H1 (cell line): Measurements from ENCODE around the gene DPP3. TPM values are rescaled to one million over a fixed set of nuclear protein-coding genes. Genes with fewer than 3 reads are reported as not detected.

ENCODE experiments used
- CTCF ChIA-PET: fragments of 300-600 bp; sonication (Branson Sonifier 250); formaldehyde crosslinking; loops from one replicate; lab custom pipeline; 2021; ENCODE audit not compliant: partially characterized antibody; lab: Charles Lee
- POLR2A ChIA-PET: fragments of 300-600 bp; sonication (Branson Sonifier 250); formaldehyde crosslinking; loops from one replicate; lab custom pipeline; 2021; ENCODE audit warnings: inconsistent platforms; ENCODE audit not compliant: partially characterized antibody; lab: Charles Lee
- DNase-seq, 2 experiments: peaks; one replicate each; pipeline versions ENCODE4 v3.0.0 to v3.0.0-alpha.2; 2010 to 2022; ENCODE audit warnings: low spot score in 2 of 2, low read depth in 1 of 2, mixed read lengths in 1 of 2
- FAIRE-seq: peaks from 2 replicates; lab custom pipeline; 2011; peaks lifted over from hg19 to GRCh38; lab: Jason Lieb, UNC
- H2AFZ ChIP-seq: 2 replicates; pipeline ENCODE4 v1.8.1; 2012; ENCODE audit warnings: low read length, inconsistent platforms
- H2AK5ac ChIP-seq: 2 replicates; pipeline ENCODE4 v1.6.1; 2013; ENCODE audit warnings: low read depth, low read length
- H2BK120ac ChIP-seq: replicated peaks from 2 replicates; pipeline ENCODE3; 2013; ENCODE audit warnings: low read depth, low read length, inconsistent platforms
- H2BK12ac ChIP-seq: 2 replicates; pipeline ENCODE4 v1.6.1; 2013; ENCODE audit warnings: low read depth, low read length
- H2BK15ac ChIP-seq: 2 replicates; pipeline ENCODE4 v1.6.1; 2013; ENCODE audit warnings: low read length
- H2BK20ac ChIP-seq: 2 replicates; pipeline ENCODE4 v1.6.1; 2013; ENCODE audit warnings: low read length
- H2BK5ac ChIP-seq: 2 replicates; pipeline ENCODE4 v1.6.1; 2013; ENCODE audit warnings: low read depth, low read length
- H3K14ac ChIP-seq: 2 replicates; pipeline ENCODE4 v1.6.1; 2013; ENCODE audit warnings: inconsistent platforms; ENCODE audit not compliant: insufficient read length
- H3K18ac ChIP-seq: 2 replicates; pipeline ENCODE4 v1.6.1; 2013; ENCODE audit warnings: low read length; ENCODE audit errors: extremely low read depth
- H3K23ac ChIP-seq: 2 replicates; pipeline ENCODE4 v1.6.1; 2013; ENCODE audit warnings: inconsistent platforms; ENCODE audit not compliant: insufficient read length
- H3K23me2 ChIP-seq: 2 replicates; pipeline ENCODE4 v1.6.1; 2013; ENCODE audit warnings: low read depth, low read length
- H3K27ac ChIP-seq: 2 replicates; pipeline ENCODE4 v1.6.1; 2011; ENCODE audit warnings: low read depth, low read length, inconsistent platforms
- H3K27me3 ChIP-seq, 4 experiments: replicated peaks in 1 of 4; 1 replicate in 1 of 4; 2 replicates in 3 of 4; pipeline versions ENCODE4 v1.6.1 to v1.8.1; 2011 to 2013; ENCODE audit warnings: low read length in 3 of 4, mild to moderate bottlenecking in 3 of 4, inconsistent platforms in 2 of 4, mixed read lengths in 2 of 4, moderate library complexity in 1 of 4; ENCODE audit not compliant: control insufficient read depth in 3 of 4, insufficient read depth in 3 of 4; ENCODE audit errors: extremely low read depth in 1 of 4
- H3K36me3 ChIP-seq, 4 experiments: 2 replicates each; pipeline versions ENCODE4 v1.6.1 to v1.8.1; 2011 to 2013; ENCODE audit warnings: mild to moderate bottlenecking in 4 of 4, low read length in 3 of 4, moderate library complexity in 2 of 4, control low read depth in 1 of 4, inconsistent platforms in 1 of 4; ENCODE audit not compliant: insufficient read depth in 4 of 4, control insufficient read depth in 2 of 4
- H3K4ac ChIP-seq: replicated peaks from 2 replicates; pipeline ENCODE3; 2013; ENCODE audit warnings: low read length, low read depth, mixed read lengths, inconsistent platforms; ENCODE audit not compliant: insufficient read length
- H3K4me1 ChIP-seq, 4 experiments: replicated peaks in 1 of 4; 1 replicate in 1 of 4; 2 replicates in 3 of 4; pipeline versions ENCODE4 v1.6.1 to v1.8.1; 2011 to 2013; ENCODE audit warnings: low read length in 3 of 4, inconsistent platforms in 2 of 4, mixed read lengths in 1 of 4; ENCODE audit not compliant: insufficient read depth in 4 of 4, control insufficient read depth in 3 of 4
- H3K4me2 ChIP-seq, 2 experiments: 2 replicates each; pipeline versions ENCODE4 v1.6.1 to v1.8.1; 2011 to 2013; ENCODE audit warnings: low read depth in 2 of 2, low read length in 2 of 2, control low read depth in 1 of 2, inconsistent platforms in 1 of 2, mild to moderate bottlenecking in 1 of 2; ENCODE audit not compliant: insufficient read depth in 1 of 2
- H3K4me3 ChIP-seq, 4 experiments: fragments of 200-600, 300-600 bp in 1 of 4; sonication (generic), shearing (Covaris generic), sonication (Bioruptor Twin) in 1 of 4; 2 replicates each; pipeline versions ENCODE4 v1.5.1 to v1.8.1; 2011 to 2016; ENCODE audit warnings: low read length in 4 of 4, low read depth in 3 of 4, control low read depth in 2 of 4, inconsistent platforms in 2 of 4, mild to moderate bottlenecking in 2 of 4, mixed read lengths in 1 of 4, moderate library complexity in 1 of 4; ENCODE audit not compliant: insufficient read depth in 2 of 4; ENCODE audit errors: extremely low read depth in 1 of 4
- H3K56ac ChIP-seq: replicated peaks from 2 replicates; pipeline ENCODE3; 2013; ENCODE audit warnings: low read depth, mild to moderate bottlenecking, mixed read lengths, low read length, inconsistent platforms; ENCODE audit not compliant: insufficient read length
- H3K79me1 ChIP-seq: 2 replicates; pipeline ENCODE4 v1.6.1; 2013; ENCODE audit warnings: low read depth, low read length, control low read depth
- H3K79me2 ChIP-seq, 2 experiments: 2 replicates each; pipeline versions ENCODE4 v1.6.1 to v1.8.1; 2012 to 2013; ENCODE audit warnings: low read length in 2 of 2, mild to moderate bottlenecking in 2 of 2, inconsistent platforms in 1 of 2; ENCODE audit not compliant: insufficient read depth in 2 of 2, control insufficient read depth in 1 of 2
- H3K9ac ChIP-seq, 4 experiments: replicated peaks in 1 of 4; 1 replicate in 1 of 4; 2 replicates in 3 of 4; pipeline versions ENCODE4 v1.6.1 to v1.8.1; 2011 to 2013; ENCODE audit warnings: low read depth in 3 of 4, low read length in 3 of 4, control low read depth in 2 of 4, mild to moderate bottlenecking in 2 of 4, moderate library complexity in 2 of 4, inconsistent platforms in 1 of 4; ENCODE audit errors: extremely low read depth in 1 of 4
- H3K9me3 ChIP-seq, 2 experiments: 2 replicates each; pipeline versions ENCODE4 v1.6.1 to v1.8.1; 2012 to 2013; ENCODE audit warnings: mild to moderate bottlenecking in 2 of 2, moderate library complexity in 2 of 2, control low read depth in 1 of 2, inconsistent platforms in 1 of 2, low read depth in 1 of 2, low read length in 1 of 2, mixed read lengths in 1 of 2; ENCODE audit not compliant: insufficient read depth in 2 of 2
- H4K20me1 ChIP-seq, 2 experiments: replicated peaks in 1 of 2; 2 replicates each; pipeline versions ENCODE3 to v1.8.1; 2011 to 2013; ENCODE audit warnings: inconsistent platforms in 2 of 2, low read length in 2 of 2, mild to moderate bottlenecking in 1 of 2; ENCODE audit not compliant: insufficient read depth in 2 of 2, control insufficient read depth in 1 of 2
- H4K5ac ChIP-seq: 2 replicates; pipeline ENCODE4 v1.6.1; 2013; ENCODE audit warnings: low read length, low read depth, mixed read lengths, inconsistent platforms; ENCODE audit not compliant: insufficient read length
- H4K8ac ChIP-seq: 2 replicates; pipeline ENCODE4 v1.8.0; 2013; ENCODE audit warnings: mild to moderate bottlenecking, moderate library complexity, low read length, inconsistent platforms; ENCODE audit not compliant: insufficient read depth; ENCODE audit errors: extremely low read depth
- H4K91ac ChIP-seq: replicated peaks from 2 replicates; pipeline ENCODE3; 2013; ENCODE audit warnings: low read length, mixed read lengths, inconsistent platforms; ENCODE audit not compliant: insufficient read length
- ATF2 ChIP-seq: IDR thresholded peaks from 2 replicates; pipeline ENCODE4 v1.6.1; 2012; ENCODE audit warnings: low read length, inconsistent platforms
- CBX8 ChIP-seq: fragments of 300-800, 300-1000 bp; sonication (generic); IDR thresholded peaks from 2 replicates; pipeline ENCODE4 v1.7.1; 2016; ENCODE audit warnings: low read depth, low read length, borderline replicate concordance
- CHD1 ChIP-seq: IDR thresholded peaks from 2 replicates; pipeline ENCODE4 v1.6.1; 2012; ENCODE audit warnings: low read depth, low read length, improper control_type of control experiment
- CHD2 ChIP-seq: IDR thresholded peaks from 2 replicates; pipeline ENCODE4 v1.6.1; 2012; ENCODE audit warnings: low read length, improper control_type of control experiment
- CREB1 ChIP-seq: IDR thresholded peaks from 2 replicates; pipeline ENCODE4 v1.6.1; 2012; ENCODE audit warnings: inconsistent platforms
- KDM1A ChIP-seq: fragments of 200-600, 300-600 bp; sonication (generic); IDR thresholded peaks from 2 replicates; pipeline ENCODE4 v1.7.1; 2016; ENCODE audit warnings: mild to moderate bottlenecking, low read length, borderline replicate concordance
- NRF1 ChIP-seq: IDR thresholded peaks from 2 replicates; pipeline ENCODE4 v1.6.1; 2011; ENCODE audit warnings: mild to moderate bottlenecking, low read depth, low read length, improper control_type of control experiment
- POLR2A ChIP-seq, 2 experiments: IDR thresholded peaks; 1 replicate in 1 of 2; 2 replicates in 1 of 2; pipeline ENCODE4 v1.6.1; 2011; ENCODE audit warnings: low read depth in 2 of 2, low read length in 2 of 2, mild to moderate bottlenecking in 2 of 2; ENCODE audit errors: control extremely low read depth in 1 of 2
- POLR2AphosphoS5 ChIP-seq: IDR thresholded peaks from 2 replicates; pipeline ENCODE4 v1.6.1; 2011; ENCODE audit warnings: low read depth, low read length
- RXRA ChIP-seq: IDR thresholded peaks from 2 replicates; pipeline ENCODE4 v1.6.1; 2011; ENCODE audit warnings: low read depth, mild to moderate bottlenecking, low read length, moderate library complexity; ENCODE audit not compliant: insufficient read depth
- SAP30 ChIP-seq: fragments of 300-600 bp; sonication (generic); IDR thresholded peaks from 2 replicates; pipeline ENCODE4 v1.7.1; 2012; ENCODE audit warnings: low read length, moderate library complexity, mild to moderate bottlenecking, inconsistent platforms; ENCODE audit not compliant: insufficient read depth, insufficient replicate concordance
- SIN3A ChIP-seq, 2 experiments: IDR thresholded peaks in 1 of 2; conservative IDR thresholded peaks in 1 of 2; 2 replicates each; pipeline ENCODE4 v1.6.1; 2011 to 2012; ENCODE audit warnings: low read length in 2 of 2, improper control_type of control experiment in 1 of 2, low read depth in 1 of 2, mild to moderate bottlenecking in 1 of 2
- SRF ChIP-seq: IDR thresholded peaks from 2 replicates; pipeline ENCODE4 v1.6.1; 2011; ENCODE audit warnings: mild to moderate bottlenecking, low read depth, low read length, moderate library complexity
- WGBS, 2 experiments: shearing (Covaris generic) in 1 of 2; methylation state at CpG; one replicate each; pipeline versions ENCODE4 v1.1.6 to v1.1.7; 2013 to 2015; ENCODE audit warnings: low lambda C conversion rate in 2 of 2, mixed read lengths in 2 of 2, inconsistent platforms in 1 of 2, low coverage in 1 of 2, missing lambda C conversion rate in 1 of 2; ENCODE audit not compliant: insufficient replicate concordance in 2 of 2, insufficient coverage in 1 of 2, insufficient read length in 1 of 2; ENCODE audit errors: extremely low coverage in 1 of 2, missing lambda C conversion rate in 1 of 2; 5-methylcytosine and 5-hydroxymethylcytosine counted together
- polyA plus RNA-seq, 7 experiments: library from polyadenylated mRNA; depleted of rRNA in 3 of 7; stranded (reverse) in 5 of 7; unstranded in 2 of 7; fragments of >200 nt in 5 of 7; fragments of 200-250 nt in 2 of 7; gene quantifications; 1 replicate in 5 of 7; 2 replicates in 1 of 7; 4 replicates in 1 of 7; pipeline versions ENCODE4 v1.2.1 to v1.2.3, GENCODE V29; 2011 to 2013; ENCODE audit warnings: missing spikeins in 2 of 7, mixed read lengths in 2 of 7
- total RNA-seq: library from RNA; stranded (reverse); fragmentation: NEBNext Ultra II Directional; extraction: Animal tissue kit (Norgen Biotek cat#: 25700); gene quantifications from 2 replicates; pipeline ENCODE4 v1.2.1, GENCODE V29; 2021

The DPP3 gene
- total and polyA plus RNA-seq, 2 of the 8 experiments (the other 6 are each of a cell fraction or from before 2014, with no cell fraction given), result 75.1 to 82.7 TPM

GRCh38 chr11:66473167-66473566 is 7.1 kb upstream of the DPP3 start:
- Histone ChIP-seq H3K4me1 (peaks cover 2 to 9% (median 3%) of the 10 kb centered on the region in 4 experiments; a peak in 6 of 7 replicates), H3K27me3 (no peaks in the 10 kb centered on the region; a peak in 1 of 7 replicates), H4K20me1 (peaks cover 2% of the 10 kb centered on the region in 2 experiments), H2BK20ac (no peak overlapping the region), H4K8ac (no peak overlapping the region), H4K91ac (no peak overlapping the region), H2BK5ac (no peak overlapping the region), H3K23me2 (no peaks in the 10 kb centered on the region), H3K4ac (no peak overlapping the region), H3K79me1 (no peaks in the 10 kb centered on the region), H3K27ac (no peak overlapping the region), H3K9ac (no peak overlapping the region), H2BK12ac (no peak overlapping the region), H3K18ac (no peak overlapping the region), H3K79me2 (no peaks in the 10 kb centered on the region), H3K4me3 (no peak overlapping the region), H3K14ac (no peak overlapping the region), H3K23ac (no peak overlapping the region), H3K56ac (no peak overlapping the region), H2BK15ac (no peak overlapping the region), H3K9me3 (no peaks in the 10 kb centered on the region), H2AFZ (no peak overlapping the region), H3K4me2 (no peak overlapping the region), H2BK120ac (no peak overlapping the region), H3K36me3 (no peaks in the 10 kb centered on the region; a peak in 2 of 8 replicates), H4K5ac (no peak overlapping the region), H2AK5ac (no peak overlapping the region)
- DNase-seq (peak in 1 of 2 experiments; percentile 37), FAIRE-seq (no peak)
- ChIA-PET CTCF (interaction anchor here (0.9 to 1.2 kb wide), 2 partner anchors 58 to 110 kb away, joined by 3 read pairs; no protein-coding TSS in a partner anchor), POLR2A (interaction anchor here (1.1 to 2.0 kb wide), 3 partner anchors 8 to 24 kb away, joined by 3 to 6 read pairs (median 3); no protein-coding TSS in a partner anchor)
- WGBS, 2 experiments, result 98% methylated on average over 10 of the region's 11 CpGs; no CpG with 5 or more reads in 1 of the 2 experiments
- no peak for TF ChIP-seq POLR2A (IDR thresholded peaks at IDR 0.05; ENCODE audit: control extremely low read depth in 1 of 2, low read depth in 2 of 2, low read length in 2 of 2)
- TF ChIP-seq POLR2AphosphoS5, result no peak
- no peak for TF ChIP-seq SRF
- no peak for TF ChIP-seq CBX8
- no peak for TF ChIP-seq NRF1
- no peak for TF ChIP-seq CREB1
- TF ChIP-seq CHD1, result no peak
- TF ChIP-seq RXRA, result no peak
- no peak for TF ChIP-seq SIN3A (conservative IDR thresholded peaks at IDR 0.05 in 1 of 2, IDR thresholded peaks at IDR 0.05 in 1 of 2; ENCODE audit: low read depth in 1 of 2, low read length in 2 of 2)
- no peak for TF ChIP-seq ATF2
- no peak for TF ChIP-seq KDM1A
- TF ChIP-seq SAP30, result no peak
- no peak for TF ChIP-seq CHD2
